HG03354 (cell line): Measurements from ENCODE around the gene UBL5.

Experiments
- ATAC-seq: cut with Tn5 transposase; IDR thresholded peaks from one replicate; pipeline ENCODE4 v1.9.1; 2021; ENCODE audit warnings: mild to moderate bottlenecking; ENCODE audit not compliant: unreplicated experiment, poor library complexity, severe bottlenecking

UBL5 gene

DNA sequence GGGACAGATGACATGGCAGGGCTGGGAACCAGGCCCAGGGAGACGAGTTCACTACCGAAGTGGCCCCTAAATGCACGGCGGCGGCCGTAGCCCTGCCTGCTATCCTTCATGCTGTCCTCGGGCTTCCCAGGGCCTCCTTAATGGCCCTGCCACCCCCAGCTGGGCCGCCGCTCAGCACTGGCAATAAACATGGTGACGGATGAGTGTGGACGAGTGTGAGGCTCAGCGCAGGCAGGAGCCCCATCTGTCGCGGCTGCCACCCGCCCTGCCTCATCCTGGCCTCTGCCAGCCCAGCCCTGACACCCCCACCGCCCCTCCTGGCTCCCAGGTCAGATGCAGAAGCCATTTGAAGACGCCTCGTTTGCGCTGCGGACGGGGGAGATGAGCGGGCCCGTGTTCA, 21.0 kb downstream of the UBL5 start:
- ATAC-seq, result no peak

DNA sequence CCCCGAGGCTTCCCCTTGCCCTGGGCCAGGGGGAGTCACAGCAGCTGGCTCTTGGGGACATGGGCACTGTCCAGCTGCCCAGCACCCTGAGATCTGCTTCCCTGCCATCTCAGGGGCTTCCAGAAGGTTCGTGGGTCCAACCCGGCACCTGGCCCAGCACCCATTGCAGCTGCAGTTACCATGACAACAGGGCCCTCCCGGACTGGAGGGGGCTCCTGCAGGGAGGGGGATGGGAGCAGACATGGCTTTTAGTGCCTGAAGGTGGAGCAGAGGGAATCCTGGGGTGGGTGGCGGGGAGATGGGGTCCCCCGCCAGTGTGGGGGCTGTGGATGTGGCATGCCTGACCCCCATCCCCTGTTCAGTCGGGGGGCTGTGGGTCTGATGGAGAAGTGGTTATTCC, 22.1 kb downstream of the UBL5 start:
- no peak for ATAC-seq

DNA sequence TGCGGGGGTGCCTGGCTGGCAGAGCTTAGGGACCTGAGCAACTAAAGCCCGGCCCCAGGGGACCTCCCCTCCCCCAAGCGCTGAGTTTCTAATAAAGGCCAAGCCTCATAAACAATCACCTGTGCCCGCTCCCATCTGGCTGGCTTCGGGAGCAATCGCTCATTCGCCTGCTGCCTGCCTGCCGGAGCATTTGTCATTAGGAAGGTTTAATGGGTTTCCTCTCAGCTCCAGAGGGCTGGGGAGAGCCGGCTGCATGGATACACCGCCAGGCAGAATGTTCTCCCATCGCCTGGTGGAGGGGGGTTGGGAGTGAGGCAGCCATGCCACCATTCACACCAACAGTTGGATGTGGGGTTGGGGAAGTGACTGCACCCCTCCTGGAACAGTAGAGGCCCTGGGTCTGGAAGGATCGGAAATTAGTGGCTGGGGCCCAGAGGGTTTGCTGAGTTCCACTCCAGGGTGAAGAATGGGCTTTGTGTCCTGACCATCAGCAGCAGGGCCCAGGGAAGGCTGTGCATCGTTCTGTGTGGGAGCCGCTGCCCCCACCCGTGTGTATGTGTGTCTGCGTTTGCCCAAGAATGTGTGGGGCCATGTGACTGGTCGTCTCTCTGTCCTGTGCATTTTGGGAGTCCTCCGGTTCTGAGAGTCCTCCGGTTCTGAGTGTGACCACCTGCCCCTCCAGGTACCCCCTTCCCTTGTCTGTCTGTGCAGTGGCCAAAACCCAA, 22.7 kb downstream of the UBL5 start:
- ATAC-seq, result no peak

DNA sequence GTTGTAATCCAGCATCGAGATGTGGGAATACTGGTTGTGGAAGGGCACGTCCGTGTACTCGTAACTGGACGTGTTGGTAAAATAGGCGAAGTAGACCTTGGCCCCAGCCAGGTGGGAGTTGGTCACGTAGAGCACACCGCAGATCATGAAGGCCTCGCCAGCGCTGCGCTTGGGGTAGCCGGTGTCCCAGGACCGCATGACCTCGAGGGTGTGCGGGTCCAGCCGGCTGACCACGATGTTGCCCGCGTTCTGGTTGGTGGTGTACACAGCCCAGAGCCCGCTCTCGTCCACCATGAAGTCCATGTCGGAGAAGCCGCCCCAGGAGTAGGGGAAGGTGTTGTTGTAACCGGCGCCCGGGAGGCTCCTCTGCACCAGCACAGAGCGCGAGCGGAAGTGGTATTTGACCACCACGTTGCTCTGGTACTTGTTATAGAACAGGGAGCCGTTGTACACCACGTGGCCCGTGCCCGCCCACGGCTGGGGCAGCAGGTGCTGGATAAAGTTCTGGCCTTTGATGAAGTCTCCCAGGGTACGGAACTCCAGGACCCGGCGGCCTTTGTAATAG, 26.6 kb downstream of the UBL5 start:
- no peak for ATAC-seq

DNA sequence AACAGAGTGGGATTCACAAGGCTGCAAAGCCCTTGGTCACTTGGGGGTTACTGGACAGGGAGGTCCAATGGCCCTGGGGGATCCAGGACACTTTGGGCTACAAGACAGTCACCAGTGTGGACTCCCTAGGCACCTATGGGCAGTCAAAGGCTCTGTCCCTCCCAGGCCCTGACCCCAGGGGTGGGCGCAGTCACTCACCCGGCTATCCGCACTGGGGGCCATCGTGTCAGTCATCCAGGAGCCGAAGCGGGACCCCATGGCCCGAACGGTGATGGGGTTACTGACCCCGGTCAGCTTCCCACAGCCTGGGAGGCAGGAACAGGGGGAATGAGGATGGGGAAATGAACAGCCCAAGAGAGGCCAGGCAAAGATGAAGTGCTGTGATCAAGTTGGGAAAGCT, 28.9 kb downstream of the UBL5 start:
- no peak for ATAC-seq

DNA sequence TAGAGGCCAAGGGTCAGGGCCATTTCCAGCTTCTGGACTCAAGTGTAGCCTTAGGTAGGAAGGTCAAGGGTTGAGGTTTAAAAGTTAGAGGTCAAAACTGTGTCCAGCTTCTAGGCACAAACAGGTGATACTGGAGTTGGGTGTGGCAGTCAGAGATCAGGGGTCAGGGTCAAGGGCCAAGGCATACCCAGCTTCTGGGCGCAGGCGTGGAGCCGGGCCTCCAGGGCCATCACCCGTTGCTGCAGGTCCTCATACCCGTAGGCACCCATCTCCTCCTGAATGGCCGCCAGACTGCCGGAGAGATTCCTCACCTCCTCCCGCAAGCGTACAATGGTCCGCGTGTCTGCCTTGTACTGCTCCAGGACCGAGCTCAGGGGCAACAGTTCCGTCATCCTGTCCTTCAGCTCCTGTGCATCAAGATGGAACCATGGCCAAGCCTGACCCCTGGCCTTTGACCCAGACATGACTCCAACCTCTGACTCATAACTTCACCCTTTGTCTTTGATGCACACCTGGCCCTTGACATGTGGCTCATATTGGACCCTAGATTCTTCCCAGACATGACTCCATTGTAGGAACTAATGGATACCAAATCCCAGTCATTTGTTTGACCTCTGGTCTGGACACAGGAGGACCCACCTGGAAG, 29.5 kb downstream of the UBL5 start:
- no peak for ATAC-seq

DNA sequence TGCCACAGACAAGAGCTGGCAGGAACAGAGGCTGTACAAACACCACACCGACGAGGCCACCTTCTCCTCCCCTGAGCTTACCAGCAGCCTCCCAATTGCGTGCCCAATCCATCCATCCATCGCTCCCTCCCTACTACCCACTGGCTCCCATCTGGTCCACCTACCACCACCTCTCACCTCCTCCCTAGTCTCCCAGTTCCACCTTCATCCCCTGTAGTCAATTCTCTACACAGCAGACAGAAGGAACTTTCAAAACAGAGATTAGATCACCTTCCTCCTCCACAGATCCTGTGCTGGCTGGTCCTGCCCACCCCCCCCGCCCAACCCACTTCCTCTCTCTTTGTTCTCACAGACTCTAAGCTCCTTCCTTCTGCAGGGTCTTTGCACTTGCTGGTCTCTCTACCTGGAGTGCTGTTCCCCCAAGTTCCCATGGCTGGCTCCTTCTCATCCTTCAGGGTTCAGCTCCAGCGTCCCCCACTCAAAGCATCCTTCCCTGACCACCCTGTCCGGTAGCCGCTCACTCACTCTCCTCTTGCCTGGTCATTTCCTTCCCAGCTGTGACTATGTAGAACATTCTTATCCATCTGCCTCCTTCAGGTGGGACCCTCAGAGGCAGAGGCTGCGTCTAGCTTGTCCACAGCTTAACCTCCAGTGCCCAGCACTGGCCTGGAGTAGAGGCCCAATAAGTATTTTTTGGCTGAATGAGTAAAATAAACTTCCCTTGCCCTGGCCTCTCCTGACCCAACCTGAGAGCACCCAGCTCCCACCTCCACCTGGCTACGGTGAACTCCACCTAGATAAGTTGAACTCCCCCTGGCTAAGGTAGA, 30.4 kb downstream of the UBL5 start:
- ATAC-seq, result no peak

DNA sequence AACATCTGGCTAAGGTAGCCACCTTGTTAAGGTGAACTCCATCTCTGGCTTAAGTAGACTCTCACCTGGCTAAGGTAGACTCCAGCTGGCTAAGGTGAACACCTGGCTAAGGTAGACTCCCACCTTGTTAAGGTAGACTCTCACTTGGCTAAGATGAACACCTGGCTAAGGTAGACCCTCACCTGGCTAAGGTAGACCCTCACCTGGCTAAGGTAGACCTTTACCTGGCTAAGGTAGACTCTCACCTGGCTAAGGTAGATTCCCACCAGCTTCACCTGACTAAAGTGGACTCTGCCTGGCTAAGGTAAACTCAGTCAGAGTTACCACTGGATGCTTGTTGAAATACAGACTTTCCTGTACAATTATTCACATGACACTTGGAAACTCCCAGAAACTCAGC, 31.0 kb downstream of the UBL5 start:
- no peak for ATAC-seq

DNA sequence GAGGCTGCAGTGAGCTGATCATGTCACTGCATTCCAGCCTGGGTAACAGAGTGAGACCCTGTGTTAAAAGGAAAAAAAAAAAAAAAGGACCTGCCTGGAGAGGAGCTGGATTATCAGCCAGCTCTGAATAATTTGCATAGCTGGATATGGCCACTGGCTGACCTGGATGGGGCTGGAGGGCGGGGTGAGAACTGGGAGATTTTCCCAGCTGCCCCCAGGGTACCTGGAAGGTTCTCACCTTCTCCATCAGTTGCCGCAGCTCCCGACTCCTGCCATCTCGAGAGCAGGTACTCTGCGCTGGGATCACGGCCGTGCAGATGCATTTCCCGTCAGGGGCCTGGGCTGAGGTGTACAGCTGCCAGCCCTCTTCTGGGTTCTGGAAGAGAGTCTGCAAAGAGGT, 32.7 kb downstream of the UBL5 start:
- no peak for ATAC-seq

DNA sequence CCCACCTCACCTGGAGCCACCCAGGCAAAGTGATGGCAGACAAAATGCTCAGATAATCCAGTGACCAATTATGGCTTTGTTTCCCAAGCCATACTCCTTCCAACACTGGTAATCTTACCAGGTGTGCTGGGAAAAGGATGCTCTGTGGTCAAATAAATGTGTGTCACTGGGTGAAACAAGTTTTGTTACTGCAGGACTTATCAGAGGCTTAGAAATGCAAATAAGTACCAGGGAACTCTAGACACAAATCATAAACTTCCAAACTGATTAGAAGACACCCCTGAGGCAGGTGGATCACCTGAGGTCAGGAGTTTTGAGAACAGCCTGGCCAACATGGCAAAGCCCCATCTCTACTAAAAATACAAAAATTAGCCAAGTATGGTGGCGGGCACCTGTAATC, 33.8 kb downstream of the UBL5 start:
- no peak for ATAC-seq

DNA sequence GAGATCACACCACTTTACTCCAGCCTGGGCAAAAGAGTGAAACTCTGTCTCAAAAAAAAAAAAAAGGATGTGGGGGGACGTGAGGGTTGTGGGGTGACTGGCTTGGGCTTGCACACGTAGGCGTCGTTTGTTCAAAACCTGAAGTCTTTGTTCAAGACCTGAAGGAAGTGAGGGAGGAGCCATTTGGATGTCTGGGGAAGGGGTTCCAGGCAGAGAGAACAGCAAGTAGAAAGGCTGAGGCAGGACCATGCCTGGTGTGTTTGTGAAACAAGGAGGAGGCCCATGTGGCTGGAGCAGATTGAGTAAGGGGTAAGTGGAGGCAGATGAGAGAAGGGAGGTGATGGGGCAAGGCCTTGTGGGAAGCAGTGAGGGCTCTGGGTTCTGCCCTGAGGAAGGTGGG, 35.2 kb downstream of the UBL5 start:
- no peak for ATAC-seq

DNA sequence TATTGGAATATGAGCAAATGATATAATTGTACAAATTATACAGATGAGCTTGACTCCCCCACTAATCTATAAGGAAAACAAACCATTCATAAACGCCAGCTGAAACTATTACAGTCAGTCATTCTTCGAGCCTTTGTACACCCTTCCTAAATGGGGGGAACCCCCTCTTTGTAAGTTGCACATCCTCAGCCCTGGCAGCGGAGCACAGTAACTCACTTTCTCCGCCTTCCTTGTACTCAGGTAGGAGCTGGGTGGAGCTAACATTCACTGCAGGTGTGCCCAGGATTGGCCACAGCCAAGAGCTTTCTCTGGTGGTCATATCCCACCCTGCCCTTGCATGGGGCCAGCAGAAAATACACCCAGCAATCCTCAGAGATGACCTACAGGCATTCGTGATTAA, 36.0 kb downstream of the UBL5 start:
- no peak for ATAC-seq

DNA sequence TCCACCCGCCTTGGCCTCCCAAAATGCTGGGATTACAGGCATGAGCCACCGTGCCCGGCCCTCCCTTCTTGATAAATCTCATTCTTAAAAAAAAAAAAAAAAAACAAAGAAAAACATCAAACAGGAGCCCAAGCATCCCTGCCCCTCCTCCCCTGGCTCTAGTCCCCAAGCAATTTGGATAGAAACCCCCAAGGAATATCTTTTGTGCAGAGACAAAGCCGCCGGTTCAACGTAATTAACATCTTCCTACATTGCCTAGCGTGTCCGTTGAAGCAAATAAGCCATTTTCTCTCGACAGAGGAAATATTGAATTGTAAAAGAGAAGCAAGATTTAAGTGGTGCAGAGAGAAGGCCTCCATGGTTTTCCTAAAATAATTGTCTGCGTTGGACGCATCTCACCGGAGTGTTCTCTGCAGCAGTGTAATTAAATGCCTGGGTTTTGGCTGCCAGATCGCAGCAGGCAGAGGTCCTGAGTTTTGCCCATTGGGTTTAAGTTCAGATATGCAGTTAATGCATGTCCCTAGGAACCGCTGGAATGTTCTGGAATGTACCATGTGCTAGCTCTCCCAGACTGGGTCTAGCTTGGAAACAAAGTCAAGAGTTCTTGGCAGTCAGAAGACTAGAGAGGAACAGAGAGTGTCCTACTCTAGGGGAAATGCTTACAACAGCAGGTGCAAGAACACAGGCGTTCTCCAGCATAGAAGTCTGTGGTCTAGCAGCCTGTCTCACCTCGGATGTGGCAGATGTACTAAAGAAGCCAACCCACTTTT, 38.2 kb downstream of the UBL5 start:
- no peak for ATAC-seq

DNA sequence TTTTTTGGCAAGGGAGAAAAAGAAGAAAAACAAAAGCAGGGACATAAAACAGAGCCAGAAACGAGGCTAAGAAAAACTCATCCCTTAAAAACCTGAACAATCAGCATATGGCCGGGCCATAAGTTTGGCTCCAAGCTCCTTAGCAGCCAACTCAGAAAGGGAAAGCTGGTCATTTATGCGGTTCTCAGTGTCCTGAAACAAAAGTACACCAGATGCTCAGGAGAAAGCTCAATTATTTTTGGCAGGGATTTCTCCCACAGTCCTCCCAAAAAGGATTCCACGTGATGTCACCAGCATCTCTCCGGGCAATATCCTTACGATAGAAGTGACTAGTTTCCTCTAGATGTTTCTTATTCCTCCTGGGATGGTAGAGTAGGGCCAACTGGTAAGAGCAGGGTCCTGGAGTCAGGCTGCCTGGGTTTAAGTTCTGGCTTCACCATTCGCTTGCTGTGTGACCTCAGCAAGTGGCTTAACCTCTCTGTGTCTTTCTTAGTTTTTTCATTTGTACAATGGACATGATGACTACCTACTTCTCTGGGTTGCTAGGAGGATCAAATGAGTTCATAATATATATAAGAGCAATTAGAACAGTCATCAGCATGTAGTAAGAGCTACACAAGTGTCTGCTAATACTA, 41.4 kb downstream of the UBL5 start:
- no peak for ATAC-seq

DNA sequence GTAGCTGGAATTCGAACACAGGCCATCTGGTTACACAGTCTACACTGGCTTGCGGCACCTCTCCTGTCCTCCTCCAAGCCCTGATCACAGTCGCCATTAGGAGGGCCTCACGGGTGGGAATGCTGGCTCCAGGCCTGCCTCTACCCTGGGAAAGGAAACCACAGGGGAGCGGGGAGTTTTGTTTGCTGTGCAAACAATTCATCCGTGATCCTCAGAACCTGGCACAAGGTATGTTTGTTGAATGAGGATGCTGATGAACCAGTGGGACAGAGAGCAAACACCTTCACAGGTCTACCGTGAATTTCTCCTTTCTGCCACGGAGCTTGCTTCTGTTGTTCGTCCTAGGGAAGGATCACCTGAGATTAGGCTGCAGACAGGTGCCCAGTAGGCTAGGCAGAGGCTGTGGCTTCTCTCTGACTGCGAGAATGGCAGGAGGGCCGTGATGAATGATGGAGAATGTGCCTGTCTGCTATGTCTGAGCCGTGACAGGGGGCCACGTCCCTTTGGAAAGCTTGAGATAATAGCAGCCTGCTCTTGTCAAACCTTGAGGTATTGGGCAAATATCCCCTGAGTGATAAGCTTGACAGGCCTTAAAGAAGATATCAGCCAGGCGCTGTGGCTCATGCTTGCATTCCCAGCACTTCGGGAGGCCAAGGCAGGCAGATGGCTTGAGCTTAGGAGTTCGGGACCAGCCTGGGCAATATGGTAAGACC, 44.1 kb downstream of the UBL5 start:
- ATAC-seq, result no peak

DNA sequence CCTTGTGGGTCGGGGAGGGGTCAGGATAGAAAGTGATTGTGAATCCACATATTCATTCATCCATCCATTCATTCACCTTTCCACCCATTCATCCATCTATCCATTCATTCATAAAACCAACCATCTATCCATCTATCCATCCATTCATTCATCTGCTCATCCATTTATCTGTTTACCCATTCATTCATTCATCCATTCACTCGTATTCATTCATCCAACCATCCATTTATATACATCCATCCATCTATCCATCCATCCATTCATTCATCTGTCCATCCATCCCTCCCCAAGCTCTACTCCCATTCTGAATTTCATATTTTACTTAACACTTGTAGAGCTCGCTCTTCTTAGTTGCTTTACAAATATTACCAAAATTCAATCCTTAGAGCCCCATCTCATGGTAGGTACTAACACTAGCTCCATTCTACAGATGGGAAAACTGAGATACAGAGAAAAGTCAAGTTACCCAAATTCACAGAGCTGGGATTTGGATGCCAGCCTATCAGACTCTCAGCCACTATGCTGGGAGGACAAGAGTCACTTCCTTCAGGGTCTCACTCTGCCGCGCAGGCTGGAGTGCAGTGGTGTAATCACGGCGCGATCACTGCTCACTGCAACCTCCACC, 45.0 kb downstream of the UBL5 start:
- no peak for ATAC-seq

DNA sequence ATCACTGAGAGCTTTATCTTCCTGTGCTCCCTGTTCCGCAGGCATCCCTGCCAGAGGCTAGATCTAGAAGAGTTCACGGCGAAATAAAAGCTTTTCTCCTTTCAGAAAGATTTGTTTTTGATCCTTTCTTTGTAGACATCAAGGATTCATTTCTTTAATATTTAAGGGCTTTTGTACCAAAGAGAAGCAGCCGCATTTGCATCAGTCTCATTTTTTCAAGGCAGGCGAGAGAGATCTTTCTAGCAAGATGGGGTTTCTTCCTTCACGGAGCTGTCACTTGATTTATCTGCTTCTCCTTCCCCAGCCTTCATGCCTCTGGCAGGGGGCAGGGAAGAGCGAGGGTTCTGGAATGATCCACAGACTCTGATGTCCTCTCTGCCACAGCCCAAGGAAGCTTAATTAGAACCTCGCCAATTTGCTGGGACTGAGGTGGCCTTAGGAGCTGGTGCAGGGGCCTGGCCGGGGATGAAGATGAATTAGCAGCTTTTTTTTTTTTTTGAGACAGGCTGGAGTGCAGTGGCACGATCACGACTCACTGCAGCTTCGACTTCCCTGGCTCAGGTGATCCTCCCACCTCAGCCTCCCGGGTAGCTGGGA, 47.4 kb downstream of the UBL5 start:
- ATAC-seq, result no peak

DNA sequence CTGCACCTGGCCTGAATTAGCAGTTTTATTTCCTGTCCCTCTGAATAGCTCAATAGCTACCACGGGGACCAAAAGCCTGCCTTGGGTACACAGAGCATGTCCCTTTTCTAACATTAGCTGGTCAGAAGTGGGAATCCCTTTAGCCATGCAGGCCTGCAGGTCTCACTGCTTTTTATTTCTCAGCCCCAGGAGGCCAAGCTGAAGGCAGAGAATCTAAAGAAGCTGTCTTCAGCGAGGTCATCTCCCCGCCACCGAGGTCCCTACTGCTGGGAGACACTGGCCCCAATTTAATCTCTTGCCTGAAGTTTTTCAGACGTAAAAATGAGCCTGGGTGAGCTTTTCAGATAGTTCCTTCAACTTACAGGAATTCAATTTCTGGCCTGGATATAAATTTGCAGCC, 48.1 kb downstream of the UBL5 start:
- no peak for ATAC-seq
